Stomach (tissue), 9 donors: ENCODE data around the gene C16orf95. TPM values are rescaled to one million over a fixed set of nuclear protein-coding genes. Genes with fewer than 3 reads are reported as not detected.

ENCODE experiments used
- DNase-seq, 2 donors: peaks; one replicate each; pipeline versions ENCODE4 v3.0.0 to v3.0.0-alpha.2; 2013 to 2019
- H3K27ac ChIP-seq, 5 donors: fragments of 200-600 bp in 4 of 5; sonication (generic) in 4 of 5; one replicate each; pipeline ENCODE4 v1.5.1; 2013 to 2019; ENCODE audit warnings: mild to moderate bottlenecking in 1 of 5, moderate library complexity in 1 of 5
- H3K27me3 ChIP-seq, 3 donors: fragments of 200-600 bp; sonication (generic); one replicate each; pipeline ENCODE4 v1.5.1; 2017 to 2019; ENCODE audit warnings: mixed run types in 1 of 3
- H3K36me3 ChIP-seq, 4 donors: fragments of 200-600 bp; sonication (generic); 1 replicate in 3 of 4; 2 replicates in 1 of 4; pipeline ENCODE4 v1.5.1; 2016 to 2019
- H3K4me1 ChIP-seq, 4 donors: fragments of 200-600 bp; sonication (generic); one replicate each; pipeline ENCODE4 v1.5.1; 2016 to 2019
- H3K4me3 ChIP-seq, 4 donors: fragments of 200-600 bp; sonication (generic) in 3 of 4; one replicate each; pipeline ENCODE4 v1.5.1; 2016 to 2019; ENCODE audit warnings: mild to moderate bottlenecking in 1 of 4
- H3K9me3 ChIP-seq, 4 donors: fragments of 200-600 bp; sonication (generic); one replicate each; pipeline ENCODE4 v1.5.1; 2016 to 2019
- CTCF ChIP-seq, 7 experiments: fragments of 450-650 bp in 4 of 7; fragments of 200-600 bp in 3 of 7; sonication (generic) in 3 of 7; IDR thresholded peaks; one replicate each; pipeline ENCODE4 v1.5.1; 2016 to 2019; ENCODE audit warnings: antibody characterized with exemption in 7 of 7, control low read depth in 2 of 7, mild to moderate bottlenecking in 1 of 7
- EP300 ChIP-seq: sonication (generic); formaldehyde crosslinking; IDR thresholded peaks from one replicate; pipeline ENCODE4 v1.6.1; 2017; ENCODE audit warnings: antibody characterized with exemption
- POLR2A ChIP-seq, 4 donors: fragments of 450-650 bp; IDR thresholded peaks; one replicate each; pipeline ENCODE4 v1.6.1; 2016; ENCODE audit warnings: antibody characterized with exemption in 4 of 4, control low read depth in 2 of 4, mild to moderate bottlenecking in 1 of 4, moderate library complexity in 1 of 4
- POLR2AphosphoS5 ChIP-seq, 3 donors: sonication (generic); formaldehyde crosslinking; IDR thresholded peaks; one replicate each; pipeline ENCODE4 v1.6.1; 2016; ENCODE audit warnings: antibody characterized with exemption in 3 of 3
- WGBS, 5 donors: extraction: QIAGEN DNeasy Blood & Tissue Kit in 3 of 5; methylation state at CpG; one replicate each; pipeline versions ENCODE4 v1.1.5 to v1.1.7; 2013 to 2018; 5-methylcytosine and 5-hydroxymethylcytosine counted together
- intact Hi-C: fragments of 100-400 bp; cut with DNase I; formaldehyde crosslinking; loops from one replicate; pipeline ENCODE4 v1.15.1; 2023; ENCODE audit warnings: low total_unique reads
- polyA plus RNA-seq, 3 donors: library from polyadenylated mRNA; stranded (reverse); fragments of 200-250 nt; gene quantifications; one replicate each; pipeline ENCODE4 v1.2.3, GENCODE V29; 2013
- total RNA-seq, 5 donors: library from RNA; depleted of rRNA; stranded (reverse); fragments of >200 nt; gene quantifications; one replicate each; pipeline versions ENCODE4 v1.1.0 to v1.2.3, GENCODE V29; 2014 to 2016
- donor health status: healthy with polysubstance abuse.
- donor health status: Bipolar disorder and iron deficiency.
- donor health status: healthy.

Gene C16orf95
- total and polyA plus RNA-seq, 8 donors: 0.55 to 4.9 (median 4.3) TPM; not detected in 3

- intact Hi-C loops: no loop called here
- TF ChIP-seq EP300 (no peak), CTCF (IDR thresholded peaks at IDR 0.05) (no peak), POLR2A (IDR thresholded peaks at IDR 0.05) (no peak), POLR2AphosphoS5 (IDR thresholded peaks at IDR 0.05) (no peak)
- 86 to 95% (median 88%) methylated on average over 3 of the region's 3 CpGs for WGBS, 5 donors
Measured at GRCh38 chr16:87306516-87306915, 10.7 kb downstream of the C16orf95 start.

GRCh38 chr16:87305505-87306391 lies 11.4 kb downstream of the C16orf95 start:
- H3K4me1 ChIP-seq: no peaks in the 10 kb centered on the region
- DNase-seq: no peak
- WGBS, 5 donors: 39 to 64% (median 54%) methylated on average over 17 to 30 of the region's 30 CpGs
- H3K27me3 ChIP-seq: peaks cover 0 to 3% (median 0%) of the 10 kb centered on the region in 3 donors
- no peak overlapping the region for H3K4me3 ChIP-seq
- intact Hi-C loops: no loop called here
- H3K36me3 ChIP-seq: peaks cover 0 to 11% (median 0%) of the 10 kb centered on the region in 4 donors
- H3K27ac ChIP-seq: no peak overlapping the region
- peaks cover 0 to 4% (median 2%) of the 10 kb centered on the region in 4 donors for H3K9me3 ChIP-seq
- TF ChIP-seq CTCF (IDR thresholded peaks at IDR 0.05) (no peak), POLR2AphosphoS5 (IDR thresholded peaks at IDR 0.05) (no peak), POLR2A (IDR thresholded peaks at IDR 0.05) (no peak), EP300 (no peak)

More at GRCh38 chr16:87306516-87306915, 10.7 kb downstream of the C16orf95 start:
- H3K9me3 ChIP-seq: peaks cover 0 to 4% (median 2%) of the 10 kb centered on the region in 4 donors
- peaks cover 0 to 3% (median 0%) of the 10 kb centered on the region in 3 donors for H3K27me3 ChIP-seq
- H3K4me1 ChIP-seq: no peaks in the 10 kb centered on the region
- peaks cover 0 to 7% (median 0%) of the 10 kb centered on the region in 4 donors for H3K36me3 ChIP-seq
- no peak overlapping the region for H3K4me3 ChIP-seq
- no peak overlapping the region for H3K27ac ChIP-seq
- DNase-seq: no peak

GRCh38 chr16:87304951-87305350 lies 12.2 kb downstream of the C16orf95 start:
- no peaks in the 10 kb centered on the region for H3K4me1 ChIP-seq
- H3K36me3 ChIP-seq: peaks cover 0 to 11% (median 0%) of the 10 kb centered on the region in 4 donors
- peaks cover 0 to 4% (median 2%) of the 10 kb centered on the region in 4 donors for H3K9me3 ChIP-seq
- intact Hi-C loops: no loop called here
- no peak for TF ChIP-seq CTCF (IDR thresholded peaks at IDR 0.05)
- no peak for TF ChIP-seq POLR2AphosphoS5 (IDR thresholded peaks at IDR 0.05)
- TF ChIP-seq EP300: no peak
- TF ChIP-seq POLR2A (IDR thresholded peaks at IDR 0.05): no peak
- WGBS, 5 donors: 69 to 79% (median 76%) methylated on average over 10 of the region's 10 CpGs
- H3K27me3 ChIP-seq: peaks cover 0 to 3% (median 0%) of the 10 kb centered on the region in 3 donors
- no peak overlapping the region for H3K27ac ChIP-seq
- H3K4me3 ChIP-seq: no peak overlapping the region
- no peak for DNase-seq

- H3K27ac ChIP-seq: no peak overlapping the region
- 91 to 96% (median 95%) methylated on average over 4 of the region's 4 CpGs for WGBS, 5 donors
- peaks cover 0 to 4% (median 2%) of the 10 kb centered on the region in 4 donors for H3K9me3 ChIP-seq
- intact Hi-C loops: no loop called here
- no peak for TF ChIP-seq POLR2A (IDR thresholded peaks at IDR 0.05)
- no peak for TF ChIP-seq EP300
- TF ChIP-seq POLR2AphosphoS5 (IDR thresholded peaks at IDR 0.05): no peak
- no peak for TF ChIP-seq CTCF (IDR thresholded peaks at IDR 0.05)
- no peak overlapping the region for H3K4me3 ChIP-seq
- H3K4me1 ChIP-seq: no peaks in the 10 kb centered on the region
- no peak for DNase-seq
- H3K27me3 ChIP-seq: peaks cover 0 to 3% (median 0%) of the 10 kb centered on the region in 3 donors
- H3K36me3 ChIP-seq: peaks cover 0 to 14% (median 0%) of the 10 kb centered on the region in 4 donors
Measured at GRCh38 chr16:87303962-87304521, 13.2 kb downstream of the C16orf95 start.
